Hematopoietic multipotent progenitor cell (in vitro differentiated cells): ENCODE data around the gene HES6. TPM values are rescaled to one million over a fixed set of nuclear protein-coding genes. Genes with fewer than 3 reads are reported as not detected.

Experiments
- DNase-seq, 3 donors: peaks; one replicate each; pipeline ENCODE4 v3.0.0-alpha.2; 2011 to 2015; ENCODE audit warnings: low read depth in 2 of 3, low spot score in 2 of 3
- total RNA-seq: library from RNA; depleted of rRNA; stranded (reverse); fragments of >200 nt; gene quantifications from one replicate; pipeline ENCODE4 v1.2.3, GENCODE V29; 2012

The HES6 gene
- total RNA-seq, 1 donor, result 3.5 TPM

DNA sequence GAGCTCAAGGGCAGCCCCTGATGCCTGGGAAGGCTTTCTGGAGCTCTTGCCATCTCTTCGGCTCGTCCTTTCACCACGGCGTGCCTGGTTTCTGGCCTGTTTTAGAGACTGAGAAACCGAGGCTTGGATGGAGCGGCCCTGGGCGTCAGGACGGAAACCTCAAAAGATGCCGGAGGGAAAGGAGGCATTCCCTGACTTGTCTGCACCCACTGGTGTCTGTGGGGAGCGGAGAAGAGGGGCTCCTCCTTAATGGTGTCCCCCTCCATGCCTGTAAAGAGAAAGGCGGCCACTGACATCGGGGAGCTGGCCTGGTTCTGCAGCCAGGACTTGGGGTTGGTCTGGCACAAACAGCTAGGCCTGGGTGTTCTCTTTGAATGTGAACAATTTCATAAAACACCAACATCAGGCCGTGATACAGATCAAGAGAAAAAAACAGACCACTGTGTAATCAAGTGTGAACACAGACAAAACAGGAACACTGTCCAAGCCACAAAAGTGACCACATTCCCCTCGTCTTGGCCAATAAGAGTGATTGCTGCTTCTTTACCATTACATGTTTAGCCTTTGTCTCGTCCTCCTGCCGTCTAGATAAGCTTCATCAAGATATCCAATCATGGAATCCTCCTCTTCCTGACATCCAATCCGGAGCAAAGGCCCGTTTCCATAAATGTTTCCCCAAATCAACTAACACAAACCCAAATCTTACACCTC lies 35.7 kb downstream of the HES6 start:
- DNase-seq, result peak in 2 of 3 donors; percentile 27 to 44

DNA sequence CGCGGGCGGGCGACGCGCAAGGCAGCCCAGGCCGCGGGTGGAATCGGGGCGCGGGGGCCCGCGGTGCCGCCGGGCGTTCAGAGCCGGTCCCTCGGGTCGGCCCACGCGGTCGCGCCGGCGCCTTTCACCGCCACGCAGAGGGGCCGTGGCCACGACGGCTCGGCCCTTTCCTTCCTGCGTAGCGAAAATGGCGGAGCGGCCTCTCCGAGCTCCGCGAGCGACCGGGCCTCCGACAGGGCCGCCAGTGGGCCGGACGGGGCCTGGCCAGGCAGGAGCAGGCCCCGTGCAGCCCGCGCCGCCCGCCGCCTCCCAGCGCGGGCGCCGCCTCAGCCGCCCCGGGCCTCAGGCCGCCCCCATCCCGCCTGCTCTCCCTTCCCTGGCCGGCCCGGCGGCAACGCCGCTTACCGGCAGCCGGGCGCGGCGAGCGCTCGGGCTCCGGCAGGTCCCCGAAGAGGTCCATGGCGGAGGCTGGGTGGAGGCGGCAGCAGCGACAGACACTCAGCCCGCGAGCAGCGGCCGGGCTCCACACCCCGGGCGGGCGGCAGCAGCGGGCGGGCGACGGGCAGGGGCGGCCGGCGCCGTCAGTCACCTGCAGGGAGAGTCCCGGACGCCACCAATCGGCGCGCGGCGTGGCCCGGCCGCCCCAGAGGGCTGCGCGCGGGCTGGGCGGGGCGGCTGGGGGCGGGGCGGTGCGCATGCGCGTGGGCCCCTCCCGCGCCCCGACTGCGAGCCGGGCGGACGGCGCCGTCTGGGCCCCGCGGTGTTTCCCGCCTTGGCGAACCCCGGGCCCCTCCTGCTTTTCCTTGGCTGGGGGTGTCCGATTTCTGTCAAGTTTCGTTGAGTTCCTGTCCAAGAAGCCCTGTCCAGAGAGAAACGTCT lies 36.5 kb downstream of the HES6 start, which contains the start of gene ILKAP:
Gene ILKAP, minus strand, starts transcription at position 602 of the 879 bp plus-strand sequence. Its CDS starts 142 bp downstream, at position 460.
- DNase-seq, result peak; percentile 78 to 91 (median 87)

DNA sequence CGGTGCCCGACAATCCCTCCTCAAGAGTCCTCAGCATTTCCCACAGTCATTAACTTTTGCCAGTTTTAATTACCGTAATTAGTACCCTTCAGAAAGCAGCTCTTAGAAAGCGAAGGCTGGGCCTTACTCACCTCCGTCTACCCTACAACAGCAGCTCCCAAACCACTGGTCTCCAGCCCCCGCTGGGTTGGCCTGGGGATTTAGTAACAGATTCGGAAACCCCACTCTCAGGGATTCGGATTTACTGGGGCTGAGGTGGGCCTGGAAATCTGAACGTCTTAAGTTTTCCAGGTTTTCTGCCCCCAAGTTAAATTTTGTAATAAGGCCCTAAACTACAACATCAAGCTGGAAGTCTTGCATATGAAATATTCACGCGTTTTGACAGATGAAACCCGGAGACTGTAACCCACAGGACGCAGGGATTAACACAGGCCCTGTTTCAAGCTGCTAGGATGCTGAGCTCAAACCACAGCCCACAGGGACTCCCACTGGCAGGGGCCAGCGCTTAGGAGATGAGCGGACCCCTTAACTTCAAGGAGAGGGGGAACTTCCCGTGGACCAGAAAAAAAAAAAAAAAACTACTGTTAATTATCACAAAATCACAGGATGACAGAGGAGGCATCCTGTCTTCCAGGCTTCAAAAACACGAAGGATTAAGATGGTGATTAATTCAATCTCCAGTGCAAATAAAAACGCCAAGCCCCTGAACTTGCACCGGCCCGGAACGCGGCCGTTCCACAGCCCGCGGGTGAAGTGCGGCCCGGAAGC lies 37.3 kb downstream of the HES6 start:
- peak in 2 of 3 donors; percentile 31 to 61 for DNase-seq

DNA sequence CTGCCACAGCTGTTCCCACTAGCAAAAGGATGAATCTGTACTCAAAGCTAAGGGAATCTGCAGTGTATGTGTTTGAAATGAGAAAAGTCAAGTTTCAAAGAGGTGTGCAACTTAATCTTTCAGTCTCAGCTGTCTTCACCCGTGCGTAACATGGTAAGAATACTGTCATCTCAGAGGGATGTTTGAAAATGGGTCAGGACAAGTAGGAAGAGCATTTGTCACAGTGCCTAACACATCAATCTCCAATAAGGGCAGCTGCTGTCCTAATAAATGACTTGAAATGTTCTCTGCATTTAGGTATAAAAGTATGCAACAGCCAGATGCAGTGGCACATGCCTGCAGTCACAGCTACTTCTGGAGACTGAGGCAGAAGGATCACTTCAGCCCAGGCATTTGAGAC lies 49.4 kb downstream of the HES6 start:
- no peak for DNase-seq

Other genes starting within 250 kb of the HES6 start
- gene SCLY, start 179.0 kb downstream of the HES6 start, total RNA-seq, result 13.2 TPM
- 1.1 TPM for gene ESPNL, start 139.7 kb downstream of the HES6 start, total RNA-seq
- not detected for gene KLHL30, start 101.4 kb downstream of the HES6 start, total RNA-seq
- 0.27 TPM for gene ERFE, start 81.1 kb downstream of the HES6 start, total RNA-seq
- 19.4 TPM for gene ILKAP, start 36.3 kb downstream of the HES6 start, total RNA-seq
- 19.9 TPM for gene PER2, start 48.6 kb upstream of the HES6 start, total RNA-seq
- gene TRAF3IP1, start 80.5 kb upstream of the HES6 start, total RNA-seq, result 4.8 TPM
- 13.7 TPM for gene ASB1, start 186.9 kb upstream of the HES6 start, total RNA-seq